ENCODE measurements around the gene NUP43.
"Not testable (repeated sequence)": the region's sequence is repeated elsewhere in the genome, so short reads cannot be mapped to it uniquely, and the experiment has no call there.

NUP43 gene

DNA sequence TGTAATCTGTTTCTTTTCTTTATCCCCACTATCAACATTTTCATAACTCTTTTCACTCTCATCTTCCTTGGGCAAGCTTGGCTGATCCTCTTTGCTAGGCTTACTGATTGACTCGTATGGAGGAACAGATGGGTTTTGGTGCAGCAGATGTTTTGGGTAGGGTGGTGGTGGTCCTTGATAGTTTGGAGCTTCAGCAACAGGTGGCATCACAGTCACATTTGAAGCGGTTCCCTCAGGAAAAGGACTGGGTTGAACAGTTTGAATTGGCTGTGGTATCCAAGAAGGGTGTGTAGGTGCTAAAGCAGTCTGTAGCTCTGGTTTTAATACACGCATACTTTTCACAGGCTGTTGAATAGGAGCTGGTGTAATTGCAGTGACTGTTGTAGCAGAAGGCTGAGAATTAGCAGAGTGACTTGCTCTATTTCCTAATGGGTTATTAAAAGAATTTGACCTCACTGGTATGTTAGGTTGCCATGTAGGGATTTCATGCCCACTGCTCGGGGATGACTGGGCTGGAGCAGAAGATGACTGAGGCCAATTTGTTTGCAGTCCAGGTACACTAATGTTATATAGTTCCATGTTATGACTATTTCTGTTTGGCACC is 63.0 kb downstream of the NUP43 start:
- DNase-seq: no peak

DNA sequence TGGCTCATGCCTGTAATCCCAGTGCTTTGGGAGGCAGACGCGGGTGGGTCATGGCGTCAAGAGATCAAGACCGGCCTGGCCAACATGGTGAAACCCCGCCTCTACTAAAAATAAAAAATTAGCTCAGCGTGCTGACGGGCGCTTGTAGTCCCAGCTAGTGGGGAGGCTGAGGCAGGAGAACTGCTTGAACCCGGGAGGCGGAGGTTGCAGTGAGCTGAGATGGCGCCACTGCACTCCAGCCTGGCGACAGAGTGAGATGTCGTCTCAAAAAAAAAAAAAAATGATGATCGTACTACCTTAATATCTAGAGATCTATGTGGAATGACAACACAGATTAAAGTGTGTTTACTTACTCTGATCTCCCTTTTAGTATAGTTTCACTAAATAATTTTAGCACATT is 64.5 kb downstream of the NUP43 start:
- DNase-seq: not testable (repeated sequence)

DNA sequence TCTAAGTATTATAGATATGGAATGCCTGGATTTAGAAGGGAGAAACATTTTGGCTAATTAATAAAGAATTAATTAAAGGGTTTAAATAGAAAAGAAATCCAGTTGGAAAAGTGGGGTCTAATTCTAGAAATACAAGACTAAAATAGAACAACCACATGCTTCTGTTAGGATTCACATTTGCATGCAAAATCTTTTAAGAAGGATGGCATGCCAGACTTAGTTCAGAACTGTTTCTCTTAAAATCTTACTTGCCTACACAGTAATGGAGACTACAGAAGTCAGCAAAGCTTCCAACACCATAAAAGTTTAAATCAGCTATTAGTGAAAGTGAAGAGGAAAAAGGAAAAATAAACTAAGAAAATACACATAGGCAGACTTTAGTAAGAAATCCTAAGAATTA is 65.1 kb downstream of the NUP43 start:
- DNase-seq: no peak

GRCh38 chr6:149680503-149680902 is 65.8 kb downstream of the NUP43 start:
- no peak for DNase-seq

Data from NCI-H2227 treated with DMSO at 0.1 percent for 48 hours (cell line).